Dedifferentiated amniotic fluid mesenchymal stem cell (primary cell): Measurements from ENCODE around the gene FAM13A.
"Not testable (repeated sequence)": the region's sequence is repeated elsewhere in the genome, so short reads cannot be mapped to it uniquely, and the experiment has no call there.

ENCODE experiments used
- DNase-seq: peaks from one replicate; pipeline ENCODE4 v3.0.0-alpha.2; 2016; ENCODE audit errors: extremely low spot score

Gene FAM13A

DNA sequence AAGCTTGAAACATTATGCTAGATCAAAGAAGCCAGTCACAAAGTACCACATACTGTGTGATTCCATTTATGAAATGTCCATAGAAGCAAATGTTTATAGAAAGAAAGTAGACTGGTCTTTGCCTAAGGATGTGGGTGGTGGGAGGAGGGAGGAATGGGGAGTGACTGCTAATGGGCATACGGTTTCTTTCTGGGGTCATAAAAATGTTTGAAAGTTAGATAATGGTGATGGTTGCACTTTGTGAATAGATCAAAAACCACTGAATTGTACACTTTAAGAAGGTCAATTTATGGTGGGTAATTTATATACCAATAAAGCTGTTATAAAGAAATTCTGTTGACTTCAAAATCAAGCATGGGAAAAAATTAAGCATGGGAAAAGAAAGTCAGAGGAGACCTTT, 56.6 kb downstream of the FAM13A start:
- no peak for DNase-seq

DNA sequence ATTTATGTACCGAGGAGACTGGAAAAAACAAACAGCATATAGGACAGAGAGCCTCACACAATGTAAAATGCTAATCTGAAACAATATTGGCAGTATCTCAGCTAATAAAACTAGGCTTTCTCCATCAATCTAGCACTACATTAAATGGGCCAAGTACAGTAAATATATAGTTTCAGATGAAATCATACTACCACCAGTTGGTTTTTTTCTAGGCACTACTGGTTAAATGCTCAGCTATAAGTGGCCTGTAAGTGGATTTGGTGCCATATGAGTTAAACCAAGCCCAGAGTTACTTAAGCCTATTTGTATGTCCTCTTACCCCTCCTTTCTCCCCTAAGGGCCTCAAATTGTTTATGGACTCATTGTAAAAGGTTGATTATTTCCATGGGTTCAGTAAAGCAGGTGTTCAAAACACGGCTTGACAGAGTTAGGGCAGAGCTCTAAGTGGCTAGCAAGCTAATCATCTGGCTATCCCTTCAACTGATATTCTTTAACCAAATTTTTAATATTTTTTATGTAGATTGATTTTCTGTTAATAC, 57.5 kb downstream of the FAM13A start:
- no peak for DNase-seq

DNA sequence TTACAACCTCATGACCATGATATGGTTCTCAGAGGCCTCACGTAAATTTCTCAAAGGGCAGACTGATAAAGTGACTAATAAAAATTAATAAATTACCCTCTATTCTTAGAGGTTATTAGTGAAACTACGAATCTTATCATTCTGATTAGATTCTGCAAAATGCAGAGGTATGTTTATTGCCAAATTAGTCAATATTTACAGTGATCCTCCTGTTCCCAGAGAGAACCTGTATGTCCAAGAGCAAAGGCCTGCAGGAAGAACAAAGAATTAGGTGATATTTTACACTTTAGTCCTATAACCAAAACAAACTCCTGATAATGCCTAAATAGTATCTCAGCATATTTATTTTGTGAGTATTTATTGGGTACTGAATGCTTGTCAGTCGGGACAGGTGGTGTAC, 58.1 kb downstream of the FAM13A start:
- DNase-seq = no peak

DNA sequence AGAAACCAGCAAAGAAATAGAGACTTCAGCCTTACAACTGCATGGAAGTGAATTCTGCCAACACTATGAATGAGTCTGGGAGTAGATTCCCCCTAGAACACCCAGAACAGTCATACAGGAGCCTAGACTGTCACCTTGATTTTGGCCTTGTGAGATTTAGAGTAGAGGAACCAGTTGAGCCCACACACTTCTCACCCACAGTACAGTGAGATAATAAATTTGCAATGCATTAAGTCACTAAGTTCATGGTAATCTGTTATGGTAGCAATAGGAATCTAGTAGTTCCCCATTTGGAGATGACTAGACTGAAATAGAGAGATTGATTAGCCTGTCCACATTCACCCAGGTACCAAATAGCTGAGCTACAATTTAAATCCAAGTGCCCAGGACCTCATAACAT, 59.0 kb downstream of the FAM13A start:
- no peak for DNase-seq

DNA sequence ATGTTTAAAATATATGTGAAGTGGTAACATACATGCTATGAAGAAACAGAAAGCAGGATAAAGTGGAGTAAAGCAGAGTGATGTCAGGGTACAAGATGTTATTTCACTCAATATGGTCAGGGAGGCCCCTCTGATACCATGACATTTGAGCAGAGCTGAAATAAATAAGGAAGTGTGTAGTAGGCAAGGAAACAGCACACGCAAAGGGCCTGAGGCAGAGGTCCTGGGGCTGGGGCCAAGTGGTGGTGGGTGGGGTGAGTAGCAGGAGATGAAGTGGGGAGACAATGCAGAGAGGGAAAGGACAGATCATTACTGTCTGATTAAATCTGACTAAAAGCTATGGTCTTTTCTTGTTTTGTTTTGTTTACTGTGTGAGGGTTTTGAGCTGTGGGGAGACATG, 61.1 kb downstream of the FAM13A start:
- DNase-seq = no peak

DNA sequence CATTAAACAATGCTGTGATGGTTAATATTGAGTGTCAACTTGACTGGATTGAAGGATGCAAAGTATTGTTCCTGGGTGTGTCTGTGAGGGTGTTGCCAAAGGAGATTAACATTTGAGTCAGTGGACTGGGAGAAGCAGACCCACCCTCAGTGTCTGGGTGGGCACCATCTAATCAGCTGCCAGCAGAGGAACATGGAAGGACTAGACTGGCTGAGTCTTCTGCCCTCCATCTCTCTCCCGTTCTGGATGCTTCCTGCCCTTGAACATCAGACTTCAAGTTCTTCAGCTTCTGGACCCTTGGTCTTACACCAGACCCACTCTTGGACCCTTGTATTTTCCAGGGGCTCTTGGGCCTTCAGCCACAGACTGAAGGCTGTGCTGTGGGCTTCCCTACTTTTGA, 61.7 kb downstream of the FAM13A start:
- not testable (repeated sequence) for DNase-seq

DNA sequence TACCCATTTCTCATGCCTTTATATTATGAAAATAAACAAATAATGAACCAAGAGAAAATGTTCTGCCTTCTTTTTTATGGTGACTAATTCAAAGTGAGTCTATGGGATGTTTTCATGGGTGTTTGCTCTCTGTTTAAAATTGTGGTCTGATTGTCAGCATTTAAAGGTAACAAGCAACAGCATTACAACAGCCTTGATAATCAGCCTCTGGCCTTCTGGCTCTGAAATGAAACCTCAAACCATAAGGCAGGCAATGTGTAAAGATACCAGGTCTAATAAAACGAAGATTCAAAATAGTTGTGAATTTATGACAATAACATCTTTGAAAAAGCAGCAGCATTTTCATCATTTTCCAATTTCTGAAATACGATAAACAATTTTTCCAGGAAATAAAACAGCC, 63.7 kb downstream of the FAM13A start:
- no peak for DNase-seq

DNA sequence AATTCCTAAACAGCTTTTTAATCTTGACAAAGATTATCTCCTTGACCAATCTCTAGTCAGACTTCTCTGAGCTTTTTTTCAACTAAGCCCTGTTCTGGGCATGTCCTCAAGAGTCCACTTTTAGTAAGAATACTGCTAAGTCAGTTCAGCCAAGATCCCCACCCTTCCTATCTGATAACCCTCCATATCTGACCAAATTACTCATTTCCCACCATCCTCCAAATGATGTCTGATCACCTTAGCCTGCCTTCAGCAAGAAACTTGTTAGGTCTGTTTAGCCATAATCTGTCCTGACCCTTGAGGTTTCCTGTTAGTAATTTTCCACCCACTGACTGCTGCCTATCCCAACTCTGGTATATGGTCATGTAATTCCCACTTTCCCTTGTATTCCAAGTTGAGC, 65.2 kb downstream of the FAM13A start:
- DNase-seq = no peak

DNA sequence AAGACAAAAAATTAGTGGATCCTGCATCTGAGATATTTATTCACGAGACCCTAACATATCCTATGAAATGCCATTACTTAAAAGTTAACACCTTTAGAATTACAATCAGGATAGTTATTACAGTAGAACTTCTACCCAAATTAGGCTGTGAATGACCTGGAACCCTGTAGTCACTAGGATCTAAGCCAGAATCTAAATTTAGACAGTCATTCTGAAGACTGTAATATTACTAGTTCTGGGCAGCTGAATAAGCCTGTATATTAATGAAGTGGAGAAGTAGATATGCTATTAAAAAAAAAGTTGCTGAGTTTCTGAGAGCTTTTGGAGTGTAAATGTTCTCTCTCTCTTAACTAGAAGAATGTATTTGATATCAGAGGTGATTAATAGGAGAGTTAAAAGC, 67.0 kb downstream of the FAM13A start:
- DNase-seq = no peak

DNA sequence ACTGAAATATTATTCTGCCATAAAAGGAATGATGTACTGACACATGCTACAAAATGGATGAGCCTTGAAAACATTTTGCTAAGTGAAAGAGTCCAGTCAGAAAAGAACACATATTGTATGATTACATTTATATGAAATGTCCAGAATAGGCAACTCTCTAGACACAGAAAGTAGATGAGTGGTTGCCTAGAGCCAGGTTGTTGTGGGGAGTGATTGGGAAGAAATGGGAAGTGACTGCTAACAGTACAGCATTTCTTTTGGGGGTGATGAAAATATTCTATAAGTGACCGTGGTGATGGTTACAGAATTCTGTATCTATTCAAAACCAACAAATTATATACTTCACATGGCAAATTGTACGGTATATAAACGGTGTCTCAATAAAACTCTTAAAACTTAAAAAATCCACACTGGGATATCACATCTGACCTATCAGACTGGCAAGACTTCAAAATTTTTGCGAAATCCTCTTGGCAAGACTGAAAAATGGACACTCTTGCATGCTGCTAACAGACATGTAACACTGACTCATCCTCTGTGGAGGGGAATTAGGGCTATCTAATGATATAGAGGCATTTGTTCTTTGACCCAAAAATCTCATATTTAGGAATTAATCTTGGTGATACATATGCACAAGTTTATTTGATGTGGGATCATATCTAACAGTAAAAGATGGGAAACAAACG, 71.8 kb downstream of the FAM13A start:
- DNase-seq = peak; percentile 30

DNA sequence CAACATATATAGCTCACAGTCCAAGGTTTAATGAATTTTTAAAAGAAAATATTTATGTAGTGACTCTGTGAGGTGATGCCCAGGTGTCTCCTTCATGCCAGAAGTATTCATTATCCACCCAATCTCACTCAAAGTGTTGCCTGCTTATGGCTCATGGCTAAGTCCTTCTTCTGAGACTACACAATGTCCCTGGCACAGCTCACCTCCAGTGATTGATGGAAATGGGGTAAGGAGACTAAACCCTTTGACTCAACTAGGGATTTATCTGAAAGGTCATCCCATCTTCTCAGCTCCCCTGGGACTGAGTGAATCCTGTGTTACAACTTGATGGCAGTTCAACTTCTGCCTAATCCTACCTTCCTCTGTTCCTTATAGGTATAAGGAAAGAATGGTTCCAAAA, 74.2 kb downstream of the FAM13A start:
- no peak for DNase-seq

DNA sequence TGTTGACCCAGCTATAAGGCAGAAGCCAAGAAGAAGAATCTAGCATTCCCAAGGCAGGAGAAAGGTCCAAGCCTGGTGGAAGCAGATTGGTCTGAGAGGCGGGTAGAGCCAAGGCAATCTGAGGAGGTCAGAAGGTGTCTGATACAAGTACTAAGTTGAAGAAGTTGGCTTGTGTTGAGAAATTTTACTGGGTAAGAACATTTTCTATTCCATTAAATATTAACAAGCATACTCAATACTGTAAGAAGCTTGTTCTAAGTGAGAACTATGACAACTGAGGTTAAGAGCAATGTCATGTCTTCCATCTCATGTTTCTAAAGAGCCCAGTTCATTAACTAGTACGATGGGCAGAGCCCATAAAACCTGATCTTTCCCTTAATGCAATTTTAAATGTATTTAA, 75.0 kb downstream of the FAM13A start:
- DNase-seq = no peak

DNA sequence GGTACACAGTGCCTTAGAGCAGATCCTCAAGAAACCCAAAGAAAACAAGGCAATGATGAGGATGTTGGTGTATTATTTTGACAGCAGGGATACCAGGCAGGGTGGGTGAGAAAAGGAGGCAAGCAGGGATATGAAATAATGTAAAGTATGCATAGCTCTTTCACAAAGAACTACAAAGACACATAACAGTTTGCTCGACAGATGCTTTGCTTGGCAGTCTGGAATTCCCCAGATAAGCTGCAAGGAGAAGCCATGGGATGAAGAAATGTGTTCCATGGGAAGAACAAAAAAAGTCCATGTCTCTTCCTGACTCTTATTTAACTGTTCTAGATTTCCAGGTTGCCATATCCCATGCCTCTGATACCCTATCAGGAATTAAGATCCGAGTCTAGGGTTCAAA, 75.4 kb downstream of the FAM13A start:
- no peak for DNase-seq

DNA sequence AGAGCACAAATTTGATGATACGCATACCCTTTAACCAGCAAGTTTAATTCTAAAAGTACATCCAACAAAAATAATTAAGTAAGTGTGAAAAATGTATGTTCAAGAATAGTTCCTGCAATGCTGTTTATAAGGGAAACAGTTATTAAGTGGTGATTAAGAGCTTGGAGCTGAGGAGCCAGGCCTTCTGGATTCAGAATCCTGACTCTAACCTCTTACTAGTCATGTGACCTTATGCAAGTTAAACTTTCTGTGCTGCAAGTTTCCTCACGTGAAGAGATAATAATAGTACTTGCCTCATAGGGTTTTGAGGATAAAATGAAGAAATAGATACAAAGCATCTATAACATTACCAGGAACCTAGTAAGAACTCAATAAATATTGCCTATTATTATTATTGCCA, 77.7 kb downstream of the FAM13A start:
- no peak for DNase-seq

DNA sequence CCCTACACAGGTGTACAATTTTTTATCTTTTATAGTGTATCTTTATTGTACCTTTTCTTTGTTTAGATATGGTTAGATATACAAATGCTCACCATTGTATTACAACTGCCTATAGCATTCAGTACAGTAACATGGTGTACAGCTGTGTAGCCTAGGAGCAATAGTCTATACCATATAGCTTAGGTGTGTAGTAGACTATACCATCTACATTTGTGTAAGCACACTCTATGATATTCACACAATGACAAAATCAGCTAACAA, 80.3 kb downstream of the FAM13A start:
- no peak for DNase-seq

DNA sequence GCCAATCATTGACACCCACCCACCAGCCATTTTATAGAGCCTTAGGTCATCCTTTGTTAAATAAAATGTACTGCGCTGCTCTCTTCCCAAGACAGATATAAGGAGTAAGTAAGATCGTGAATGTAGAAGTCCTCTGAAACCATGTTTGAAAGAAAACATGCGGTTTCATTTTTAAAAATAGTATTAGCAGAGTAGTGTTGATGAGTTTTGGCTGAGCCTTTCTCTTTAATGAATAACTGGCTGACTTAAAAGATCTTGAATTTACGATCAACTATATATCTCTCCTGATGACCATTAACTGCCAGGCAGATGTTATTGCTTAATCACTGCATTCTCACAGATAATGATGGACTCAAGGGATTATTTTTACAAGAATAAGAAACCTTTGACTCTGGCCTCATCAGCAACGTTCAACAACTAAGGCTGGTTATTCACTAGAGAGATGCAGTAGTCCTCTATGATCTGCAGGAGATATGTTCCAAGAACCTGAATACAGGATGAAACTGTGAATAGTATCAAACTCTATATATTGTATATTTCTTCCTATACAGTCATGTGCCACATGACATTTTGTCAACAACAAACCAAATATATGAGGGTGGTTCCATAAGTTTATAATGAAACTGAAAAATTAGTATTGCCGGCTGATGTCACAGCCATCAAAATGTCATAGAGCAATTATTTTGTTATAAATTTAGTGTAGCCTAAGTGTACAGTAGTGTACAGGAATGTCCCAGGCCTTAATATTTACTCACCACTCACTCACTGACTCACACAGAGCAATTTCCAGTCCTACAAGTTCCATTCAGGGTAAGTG, 80.8 kb downstream of the FAM13A start:
- DNase-seq = no peak

DNA sequence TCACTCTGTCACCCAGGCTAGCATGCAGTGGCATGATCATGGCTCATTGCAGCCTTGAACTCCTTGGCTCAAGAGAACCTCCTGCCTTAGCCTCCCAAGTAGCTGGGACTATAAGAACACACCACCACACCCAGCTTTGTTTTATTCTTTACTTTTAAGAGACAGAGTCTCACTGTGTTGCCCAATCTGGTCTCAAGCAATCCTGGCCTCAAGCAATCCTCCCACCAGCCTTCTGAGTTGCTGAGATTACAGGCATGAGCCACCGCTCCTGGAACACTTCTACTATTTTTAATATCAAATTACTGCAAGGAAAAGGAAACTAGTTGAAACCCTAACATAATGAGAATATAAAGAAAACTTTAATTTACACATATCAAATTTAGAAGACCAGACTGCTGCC, 85.4 kb downstream of the FAM13A start:
- DNase-seq = no peak

DNA sequence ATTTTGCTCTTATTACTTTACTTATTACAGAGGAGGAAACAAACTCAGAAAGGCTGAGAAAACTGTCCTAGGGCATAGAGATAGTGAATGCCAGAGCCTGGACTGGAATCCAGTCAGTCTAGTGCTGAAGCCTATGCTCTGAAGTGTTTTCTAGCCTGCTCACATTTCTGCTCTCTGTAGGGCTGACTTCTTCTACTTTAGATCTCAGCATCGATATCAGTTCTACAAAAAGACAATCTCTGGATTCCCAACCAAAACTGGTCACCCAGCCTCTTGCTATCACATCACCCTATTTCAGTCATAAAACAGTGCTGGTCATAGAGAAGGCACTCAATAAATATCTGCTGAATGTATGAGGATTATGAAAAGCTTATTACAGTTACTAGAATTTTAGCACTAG, 87.2 kb downstream of the FAM13A start:
- DNase-seq = no peak

DNA sequence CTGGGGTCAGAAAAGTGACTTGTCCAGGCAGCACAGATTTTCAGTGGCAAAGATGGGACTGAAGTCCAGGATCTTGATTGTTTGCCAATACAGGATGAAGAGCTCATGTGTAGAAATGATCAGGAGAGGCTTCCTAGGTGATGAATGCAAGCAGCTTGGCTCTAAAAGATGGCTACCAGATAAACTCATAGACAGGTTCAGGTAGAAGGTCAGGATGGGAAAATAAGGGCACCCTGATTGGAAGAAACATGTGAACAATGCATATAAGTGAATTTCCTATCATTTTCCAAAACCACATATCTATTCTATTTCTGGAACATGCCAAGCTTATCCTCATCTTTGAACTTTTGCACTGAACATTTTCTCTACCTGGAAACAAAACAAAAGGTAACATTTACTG, 87.7 kb downstream of the FAM13A start:
- no peak for DNase-seq

DNA sequence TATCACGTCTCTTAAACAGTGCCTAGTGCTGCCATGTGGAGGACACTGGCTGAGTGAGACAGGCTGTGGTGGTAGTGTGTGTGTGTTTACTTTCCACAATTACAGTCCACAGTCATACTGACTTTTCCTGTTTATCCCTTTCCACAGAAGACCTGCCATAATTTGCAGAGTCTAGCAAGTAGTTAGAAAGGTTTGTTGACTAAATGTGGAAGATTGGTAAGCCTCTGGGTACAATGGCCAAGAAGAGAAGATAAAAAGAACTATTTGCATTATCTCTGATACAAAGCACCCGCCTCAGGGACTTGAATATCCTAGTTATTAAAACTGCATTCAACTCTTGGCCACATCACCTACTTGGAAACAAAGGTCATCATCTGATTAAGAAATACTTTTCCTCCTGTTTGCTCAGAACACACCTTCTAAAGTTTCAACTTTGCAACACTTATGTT, 89.1 kb downstream of the FAM13A start:
- no peak for DNase-seq

DNA sequence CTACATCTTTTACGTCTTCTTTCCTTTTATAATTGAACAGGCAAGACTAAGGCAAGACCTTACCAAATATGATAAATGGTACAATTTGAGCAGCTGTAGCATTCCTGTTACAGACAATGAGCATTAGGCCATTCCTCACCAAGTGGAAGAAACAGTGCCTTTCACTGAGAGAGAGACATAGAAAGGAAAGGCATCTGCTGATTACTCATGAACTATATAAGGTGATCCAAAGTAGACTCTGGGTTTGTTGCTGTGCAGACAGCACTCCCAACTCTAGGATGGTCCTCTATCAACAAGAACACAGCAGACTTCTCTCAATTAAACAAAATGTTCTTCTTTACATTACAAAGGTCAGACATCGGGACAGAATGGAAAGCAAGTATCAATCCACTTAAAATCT, 91.9 kb downstream of the FAM13A start:
- DNase-seq = no peak

DNA sequence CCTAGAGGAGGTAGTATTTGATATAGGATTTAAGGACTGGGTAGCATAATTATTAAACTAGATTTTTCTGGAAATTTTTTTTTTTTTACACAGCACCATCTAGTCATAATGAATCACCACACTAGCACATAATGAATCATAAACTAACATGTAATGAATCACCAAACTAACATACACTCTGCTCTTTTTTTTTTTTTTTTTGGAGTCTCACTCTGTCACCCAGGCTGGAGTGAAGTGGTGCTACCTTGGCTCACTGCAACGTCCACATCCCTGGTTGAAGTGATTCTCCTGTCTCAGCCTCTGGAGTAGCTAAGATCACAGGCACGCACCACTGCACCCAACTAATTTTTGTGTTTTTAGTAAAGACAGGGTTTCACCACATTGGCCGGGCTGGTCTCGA, 92.5 kb downstream of the FAM13A start:
- peak; percentile 59 for DNase-seq

DNA sequence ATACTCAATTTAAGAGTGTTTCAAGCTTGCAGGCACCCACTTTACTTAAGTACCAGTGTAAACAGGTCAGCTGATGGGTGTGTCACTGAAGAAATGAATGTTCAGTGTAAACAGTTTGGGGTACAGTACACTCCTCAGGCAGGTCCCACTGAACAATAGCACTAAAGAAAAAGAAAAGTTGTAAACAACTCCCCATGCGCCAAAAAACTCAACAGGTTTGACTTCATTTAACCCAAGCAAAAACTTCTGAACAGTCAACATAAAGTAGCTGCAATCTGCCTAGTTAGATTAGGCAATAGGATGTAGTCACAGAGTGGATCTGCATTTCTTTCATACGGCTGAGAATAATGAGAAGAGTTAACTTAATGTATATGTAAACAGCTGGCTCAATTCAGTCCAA, 93.2 kb downstream of the FAM13A start:
- DNase-seq = no peak

DNA sequence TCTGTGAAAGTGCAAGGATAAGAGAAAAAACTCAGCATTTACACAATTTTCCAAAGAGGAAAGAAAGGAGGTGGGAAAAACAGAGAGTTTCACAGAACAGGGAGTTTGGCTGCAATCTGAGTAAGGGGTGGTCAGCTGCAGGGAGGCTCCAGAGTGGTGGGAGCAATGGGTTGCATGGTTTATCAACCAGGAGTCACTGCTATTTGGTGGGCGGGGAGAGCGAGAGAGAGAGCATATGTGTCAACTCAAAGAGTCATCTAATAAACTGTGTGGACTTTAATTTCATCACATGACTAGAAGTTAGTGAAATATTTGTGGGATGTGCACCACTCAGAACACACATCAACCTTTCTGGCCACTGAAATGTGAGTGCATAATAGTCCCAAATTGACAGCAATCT, 94.6 kb downstream of the FAM13A start:
- DNase-seq = no peak
